Fibroblast of lung (primary cell): Measurements from ENCODE around the gene DAGLB. TPM values are rescaled to one million over a fixed set of nuclear protein-coding genes. Genes with fewer than 3 reads are reported as not detected.

Source experiments
- DNase-seq, 2 donors: peaks; one replicate each; pipeline versions ENCODE4 v3.0.0 to v3.0.0-alpha.2; 2010; ENCODE audit warnings: low read depth in 2 of 2
- H2AFZ ChIP-seq: 2 replicates; pipeline ENCODE4 v1.5.1; 2012; ENCODE audit warnings: low read length, control low read depth, inconsistent platforms
- H3K27ac ChIP-seq: 2 replicates; pipeline ENCODE4 v1.5.1; 2011; ENCODE audit warnings: low read length, control low read depth; ENCODE audit not compliant: insufficient read depth
- H3K27me3 ChIP-seq: 2 replicates; pipeline ENCODE4 v1.5.1; 2011; ENCODE audit warnings: mild to moderate bottlenecking, low read length; ENCODE audit not compliant: control insufficient read depth, insufficient read depth
- H3K36me3 ChIP-seq: 2 replicates; pipeline ENCODE4 v1.5.1; 2011; ENCODE audit warnings: low read length; ENCODE audit not compliant: control insufficient read depth, insufficient read depth
- H3K4me1 ChIP-seq: 2 replicates; pipeline ENCODE4 v1.5.1; 2011; ENCODE audit warnings: low read length; ENCODE audit not compliant: control insufficient read depth, insufficient read depth; ENCODE audit errors: extremely low read depth
- H3K4me2 ChIP-seq: 2 replicates; pipeline ENCODE4 v1.5.1; 2011; ENCODE audit warnings: low read length, control low read depth; ENCODE audit not compliant: insufficient read depth; ENCODE audit errors: extremely low read depth
- H3K4me3 ChIP-seq, 4 experiments: fragments of 200-600 bp in 1 of 4; sonication (generic) in 1 of 4; replicated peaks in 1 of 4; 2 replicates each; pipeline ENCODE4 v1.5.1; 2011 to 2016; ENCODE audit warnings: low read length in 4 of 4, low read depth in 3 of 4, mild to moderate bottlenecking in 3 of 4, control low read depth in 2 of 4, inconsistent platforms in 1 of 4, mixed read lengths in 1 of 4; ENCODE audit not compliant: insufficient read depth in 1 of 4; ENCODE audit errors: control extremely low read depth in 1 of 4
- H3K79me2 ChIP-seq: 2 replicates; pipeline ENCODE4 v1.5.1; 2012; ENCODE audit warnings: mild to moderate bottlenecking, low read length, inconsistent platforms; ENCODE audit not compliant: control insufficient read depth, insufficient read depth
- H3K9ac ChIP-seq: 2 replicates; pipeline ENCODE4 v1.5.1; 2011; ENCODE audit warnings: mild to moderate bottlenecking, low read length, control low read depth; ENCODE audit not compliant: insufficient read depth
- H3K9me3 ChIP-seq: 2 replicates; pipeline ENCODE4 v1.5.1; 2012; ENCODE audit warnings: low read depth, low read length; ENCODE audit not compliant: control insufficient read depth, insufficient read depth
- H4K20me1 ChIP-seq: 2 replicates; pipeline ENCODE4 v1.5.1; 2011; ENCODE audit warnings: low read length; ENCODE audit not compliant: control insufficient read depth, insufficient read depth; ENCODE audit errors: extremely low read depth
- EZH2 ChIP-seq: IDR thresholded peaks from 2 replicates; pipeline ENCODE4 v1.5.1; 2012; ENCODE audit warnings: low read length, control low read depth, mild to moderate bottlenecking; ENCODE audit errors: missing control alignments
- polyA plus RNA-seq, 2 donors: library from polyadenylated mRNA; depleted of rRNA in 1 of 2; stranded (reverse) in 1 of 2; unstranded in 1 of 2; fragments of >200 nt; gene quantifications; 2 replicates each; pipeline ENCODE4 v1.2.1, GENCODE V29; 2011 to 2012; ENCODE audit warnings: missing spikeins in 1 of 2
- total RNA-seq: library from RNA; depleted of rRNA; stranded (reverse); fragments of >200 nt; gene quantifications from 2 replicates; pipeline ENCODE4 v1.2.1, GENCODE V29; 2014
- TF ChIP-seq, protein P1 (sequence below), 2 donors: IDR thresholded peaks in 1 of 2; conservative IDR thresholded peaks in 1 of 2; 1 replicate in 1 of 2; 2 replicates in 1 of 2; pipeline ENCODE4 v1.5.1; 2011 to 2012; ENCODE audit warnings: low read length in 2 of 2, control low read depth in 1 of 2, inconsistent platforms in 1 of 2, low read depth in 1 of 2, mild to moderate bottlenecking in 1 of 2

DAGLB gene
- total and polyA plus RNA-seq, 2 donors (not counting 1 experiment from before 2014, with no cell fraction given) = 17.3 to 22.6 TPM

DNA sequence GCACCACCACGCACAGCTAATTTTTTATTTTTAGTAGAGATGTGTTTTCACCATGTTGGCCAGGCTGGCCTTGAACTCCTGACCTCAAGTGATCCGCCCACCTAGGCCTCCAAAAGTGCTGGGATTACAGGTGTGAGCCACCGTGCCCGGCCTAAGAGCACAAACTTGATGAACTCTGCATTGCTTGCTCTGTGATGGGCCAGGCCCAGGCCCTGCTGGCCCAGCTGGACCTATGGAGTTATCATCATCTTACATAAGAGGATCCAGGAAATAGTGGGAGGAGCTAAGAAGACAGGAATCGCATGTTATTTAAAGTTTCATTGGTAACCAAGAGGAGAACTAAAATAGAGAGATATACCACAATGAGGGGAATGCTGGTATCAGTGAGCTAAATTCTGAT is 86.9 kb downstream of the DAGLB start:
- Histone ChIP-seq H3K9me3 (no peaks in the 10 kb centered on the region), H2AFZ (no peak overlapping the region), H3K27me3 (no peaks in the 10 kb centered on the region), H3K27ac (no peak overlapping the region), H3K79me2 (no peaks in the 10 kb centered on the region), H3K4me3 (no peak overlapping the region), H3K4me1 (no peaks in the 10 kb centered on the region), H3K4me2 (no peak overlapping the region), H3K9ac (no peak overlapping the region), H3K36me3 (no peaks in the 10 kb centered on the region), H4K20me1 (no peaks in the 10 kb centered on the region)
- DNase-seq = no peak
- TF ChIP-seq EZH2 = no peak
- TF ChIP-seq, protein P1, sequence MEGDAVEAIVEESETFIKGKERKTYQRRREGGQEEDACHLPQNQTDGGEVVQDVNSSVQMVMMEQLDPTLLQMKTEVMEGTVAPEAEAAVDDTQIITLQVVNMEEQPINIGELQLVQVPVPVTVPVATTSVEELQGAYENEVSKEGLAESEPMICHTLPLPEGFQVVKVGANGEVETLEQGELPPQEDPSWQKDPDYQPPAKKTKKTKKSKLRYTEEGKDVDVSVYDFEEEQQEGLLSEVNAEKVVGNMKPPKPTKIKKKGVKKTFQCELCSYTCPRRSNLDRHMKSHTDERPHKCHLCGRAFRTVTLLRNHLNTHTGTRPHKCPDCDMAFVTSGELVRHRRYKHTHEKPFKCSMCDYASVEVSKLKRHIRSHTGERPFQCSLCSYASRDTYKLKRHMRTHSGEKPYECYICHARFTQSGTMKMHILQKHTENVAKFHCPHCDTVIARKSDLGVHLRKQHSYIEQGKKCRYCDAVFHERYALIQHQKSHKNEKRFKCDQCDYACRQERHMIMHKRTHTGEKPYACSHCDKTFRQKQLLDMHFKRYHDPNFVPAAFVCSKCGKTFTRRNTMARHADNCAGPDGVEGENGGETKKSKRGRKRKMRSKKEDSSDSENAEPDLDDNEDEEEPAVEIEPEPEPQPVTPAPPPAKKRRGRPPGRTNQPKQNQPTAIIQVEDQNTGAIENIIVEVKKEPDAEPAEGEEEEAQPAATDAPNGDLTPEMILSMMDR (conservative IDR thresholded peaks at IDR 0.05 in 1 of 2, IDR thresholded peaks at IDR 0.05 in 1 of 2; ENCODE audit: low read depth in 1 of 2, low read length in 2 of 2) = no peak

DNA sequence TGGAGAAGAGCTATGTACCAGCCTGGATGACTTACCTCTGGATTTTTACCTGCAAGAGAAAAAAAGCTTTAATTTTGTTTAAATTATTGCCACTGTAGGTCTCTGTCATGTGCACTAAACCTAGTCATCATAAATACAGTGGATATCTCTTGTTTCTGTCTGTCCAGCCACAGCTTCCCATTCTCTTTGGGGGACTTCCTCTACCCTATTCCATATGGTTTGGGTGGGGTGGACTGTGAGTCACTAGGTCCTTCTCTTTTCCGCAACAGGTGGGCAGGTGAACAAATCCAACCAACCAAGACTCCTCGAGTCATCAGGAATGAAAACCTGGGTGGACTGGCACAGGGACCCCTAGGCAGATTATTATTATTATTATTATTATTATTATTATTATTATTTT is 88.0 kb downstream of the DAGLB start:
- H2AFZ ChIP-seq = no peak overlapping the region
- DNase-seq = no peak
- no peak overlapping the region for H3K4me2 ChIP-seq
- no peaks in the 10 kb centered on the region for H4K20me1 ChIP-seq
- H3K4me3 ChIP-seq = no peak overlapping the region
- TF ChIP-seq, protein P1 (conservative IDR thresholded peaks at IDR 0.05 in 1 of 2, IDR thresholded peaks at IDR 0.05 in 1 of 2; ENCODE audit: low read depth in 1 of 2, low read length in 2 of 2) = no peak
- TF ChIP-seq EZH2 = no peak
- no peaks in the 10 kb centered on the region for H3K27me3 ChIP-seq
- no peaks in the 10 kb centered on the region for H3K79me2 ChIP-seq
- no peaks in the 10 kb centered on the region for H3K9me3 ChIP-seq
- H3K4me1 ChIP-seq = no peaks in the 10 kb centered on the region
- no peak overlapping the region for H3K27ac ChIP-seq
- no peaks in the 10 kb centered on the region for H3K36me3 ChIP-seq
- no peak overlapping the region for H3K9ac ChIP-seq

Other genes with a start within 250 kb of the DAGLB start
- gene CYTH3, start 175.3 kb downstream of the DAGLB start, total RNA-seq = 24.4 and 39.1 TPM in 2 replicates
- 38.6 and 73.3 TPM in 2 replicates for gene CYTH3, start 175.3 kb downstream of the DAGLB start, polyA plus RNA-seq
- 19.8 and 20.1 TPM in 2 replicates for gene FAM220A, start 99.0 kb downstream of the DAGLB start, total RNA-seq
- gene FAM220A, start 99.0 kb downstream of the DAGLB start, polyA plus RNA-seq = 15.5 and 22.5 TPM in 2 replicates
- gene RAC1, start 73.4 kb downstream of the DAGLB start, total RNA-seq = 39.3 and 55.8 TPM in 2 replicates
- gene RAC1, start 73.4 kb downstream of the DAGLB start, polyA plus RNA-seq = 685 and 743 TPM in 2 replicates
- gene KDELR2, start 36.2 kb upstream of the DAGLB start, total RNA-seq = 130 and 177 TPM in 2 replicates
- 281 and 365 TPM in 2 replicates for gene KDELR2, start 36.2 kb upstream of the DAGLB start, polyA plus RNA-seq
- not detected in 2 replicates for gene GRID2IP, start 103.5 kb upstream of the DAGLB start, total RNA-seq
- not detected in 2 replicates for gene GRID2IP, start 103.5 kb upstream of the DAGLB start, polyA plus RNA-seq
- 65.2 and 72.7 TPM in 2 replicates for gene ZDHHC4, start 129.5 kb upstream of the DAGLB start, total RNA-seq
- gene ZDHHC4, start 129.5 kb upstream of the DAGLB start, polyA plus RNA-seq = 67.7 and 89.5 TPM in 2 replicates
- gene INTS15, start 142.1 kb upstream of the DAGLB start, total RNA-seq = 7.1 and 9.0 TPM in 2 replicates
- 11.7 and 18.3 TPM in 2 replicates for gene INTS15, start 142.1 kb upstream of the DAGLB start, polyA plus RNA-seq
- 0.66 and 4.4 TPM in 2 replicates for gene ZNF853, start 167.7 kb upstream of the DAGLB start, total RNA-seq
- gene ZNF853, start 167.7 kb upstream of the DAGLB start, polyA plus RNA-seq = 0.05 and 0.43 TPM in 2 replicates
- gene ZNF316, start 189.4 kb upstream of the DAGLB start, total RNA-seq = 13.0 and 13.9 TPM in 2 replicates
- 4.5 and 5.1 TPM in 2 replicates for gene ZNF316, start 189.4 kb upstream of the DAGLB start, polyA plus RNA-seq